GM12801 (cell line): ENCODE data around the gene PRAME.

ENCODE experiments used
- TF ChIP-seq, protein P1 (sequence below): IDR thresholded peaks from one replicate; pipeline ENCODE4 v1.5.1; 2011; ENCODE audit warnings: control low read depth; ENCODE audit not compliant: insufficient read length; ENCODE audit errors: extremely low read depth

The PRAME gene

DNA sequence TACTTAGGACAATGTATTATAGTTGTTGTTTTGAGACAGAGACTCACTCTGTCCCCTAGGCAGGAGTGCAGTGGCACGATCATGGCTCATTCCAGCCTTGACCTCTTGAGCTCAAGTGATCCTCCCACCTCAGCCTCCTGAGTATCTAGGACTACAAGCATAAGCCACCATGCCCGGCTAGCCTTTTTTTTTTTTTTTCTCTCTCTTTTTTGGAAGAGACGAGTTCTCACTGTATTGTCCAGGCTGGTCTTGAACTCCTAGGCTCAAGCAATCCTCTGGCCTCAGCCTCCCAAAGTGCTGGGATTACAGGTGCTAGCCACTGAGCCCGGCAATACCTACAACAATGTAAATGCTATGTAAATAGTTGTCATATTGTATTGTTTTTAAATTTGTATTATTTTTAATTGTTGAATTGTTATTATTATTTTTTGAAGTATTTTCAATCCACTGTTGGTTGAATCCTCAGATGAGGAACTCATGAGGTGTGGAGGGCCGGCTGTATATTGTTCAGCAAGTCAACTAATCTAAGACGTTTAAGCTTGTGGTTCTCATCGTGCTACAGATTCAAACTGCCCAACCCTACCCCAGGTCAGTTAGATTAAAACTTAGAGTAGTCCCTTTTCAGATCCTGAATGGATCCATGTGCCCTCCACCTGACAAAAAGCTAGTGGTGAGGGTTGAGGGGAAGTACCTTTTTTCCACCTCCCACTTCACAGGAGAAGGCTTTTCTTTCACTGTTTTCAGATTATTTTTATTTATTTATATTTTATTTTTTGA, 27.1 kb downstream of the PRAME start:
- TF ChIP-seq, protein P1, sequence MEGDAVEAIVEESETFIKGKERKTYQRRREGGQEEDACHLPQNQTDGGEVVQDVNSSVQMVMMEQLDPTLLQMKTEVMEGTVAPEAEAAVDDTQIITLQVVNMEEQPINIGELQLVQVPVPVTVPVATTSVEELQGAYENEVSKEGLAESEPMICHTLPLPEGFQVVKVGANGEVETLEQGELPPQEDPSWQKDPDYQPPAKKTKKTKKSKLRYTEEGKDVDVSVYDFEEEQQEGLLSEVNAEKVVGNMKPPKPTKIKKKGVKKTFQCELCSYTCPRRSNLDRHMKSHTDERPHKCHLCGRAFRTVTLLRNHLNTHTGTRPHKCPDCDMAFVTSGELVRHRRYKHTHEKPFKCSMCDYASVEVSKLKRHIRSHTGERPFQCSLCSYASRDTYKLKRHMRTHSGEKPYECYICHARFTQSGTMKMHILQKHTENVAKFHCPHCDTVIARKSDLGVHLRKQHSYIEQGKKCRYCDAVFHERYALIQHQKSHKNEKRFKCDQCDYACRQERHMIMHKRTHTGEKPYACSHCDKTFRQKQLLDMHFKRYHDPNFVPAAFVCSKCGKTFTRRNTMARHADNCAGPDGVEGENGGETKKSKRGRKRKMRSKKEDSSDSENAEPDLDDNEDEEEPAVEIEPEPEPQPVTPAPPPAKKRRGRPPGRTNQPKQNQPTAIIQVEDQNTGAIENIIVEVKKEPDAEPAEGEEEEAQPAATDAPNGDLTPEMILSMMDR: no peak

GRCh38 chr22:22528780-22529179, 30.3 kb downstream of the PRAME start:
- TF ChIP-seq, protein P1: no peak

GRCh38 chr22:22527312-22527711, 31.8 kb downstream of the PRAME start:
- TF ChIP-seq, protein P1: no peak

GRCh38 chr22:22526125-22526912, 32.7 kb downstream of the PRAME start:
- TF ChIP-seq, protein P1: no peak

DNA sequence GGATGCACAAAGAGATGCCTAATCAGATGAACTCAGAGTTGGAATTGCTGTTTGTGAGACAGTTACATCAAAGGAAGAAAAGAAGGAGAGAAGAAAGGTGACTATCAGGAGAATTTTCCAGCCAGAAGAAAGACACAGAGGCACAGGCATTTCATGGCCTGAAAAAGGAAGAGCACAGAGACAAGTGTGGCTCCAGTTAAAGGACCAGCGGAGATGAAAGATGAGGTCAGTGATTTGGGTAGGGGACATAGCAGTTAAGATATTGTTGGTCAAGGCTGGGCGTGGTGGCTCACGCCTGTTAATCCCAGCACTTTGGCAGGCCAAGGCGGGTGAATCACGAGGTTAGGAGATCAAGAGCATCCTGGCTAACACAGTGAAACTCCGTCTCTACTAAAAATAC, 35.6 kb downstream of the PRAME start:
- TF ChIP-seq, protein P1: no peak

DNA sequence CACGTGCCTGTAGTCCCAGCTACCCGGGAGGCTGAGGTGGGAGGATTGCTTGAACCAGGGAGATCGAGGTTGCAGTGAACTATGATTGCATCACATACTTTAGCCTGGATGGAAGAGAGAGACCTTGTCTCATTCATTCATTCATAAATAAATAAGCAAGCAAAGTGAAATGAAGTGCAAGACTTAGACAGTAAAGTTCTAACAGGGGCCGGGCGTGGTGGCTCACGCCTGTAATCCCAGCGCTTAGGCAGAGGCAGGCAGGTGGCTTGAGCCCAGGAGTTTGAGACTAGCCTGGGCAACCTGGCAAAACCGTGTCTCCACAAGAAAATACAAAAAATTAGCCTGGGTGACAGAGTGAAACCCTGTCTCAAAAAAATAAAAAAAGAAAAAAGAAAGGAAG, 37.4 kb downstream of the PRAME start:
- TF ChIP-seq, protein P1: no peak

GRCh38 chr22:22520667-22521602, 38.1 kb downstream of the PRAME start:
- TF ChIP-seq, protein P1: no peak
